Posterior vena cava (tissue), 2 donors: ENCODE data around the gene ERC2. TPM values are rescaled to one million over a fixed set of nuclear protein-coding genes. Genes with fewer than 3 reads are reported as not detected.

Experiments used
- DNase-seq: peaks from one replicate; pipeline ENCODE4 v3.0.0-alpha.2; 2020; ENCODE audit warnings: low spot score
- intact Hi-C, 2 donors: fragments of 100-400 bp; cut with DNase I; formaldehyde crosslinking; loops; one replicate each; pipeline versions ENCODE4 v1.14.1 to v1.14.2; 2022 to 2023
- total RNA-seq, 2 donors: library from RNA; stranded (reverse); fragmentation: NEBNext Ultra II Directional; extraction: Animal tissue kit (Norgen Biotek cat#: 25700); gene quantifications; one replicate each; pipeline ENCODE4 v1.2.1, GENCODE V29; 2021
- donor health status: DM: yes; HTN: yes; CAD: no.
- donor health status: DM: yes; HTN: yes; CAD: no.

ERC2 gene
- total RNA-seq, 2 donors from 2014 or later, result 0.14 TPM

DNA sequence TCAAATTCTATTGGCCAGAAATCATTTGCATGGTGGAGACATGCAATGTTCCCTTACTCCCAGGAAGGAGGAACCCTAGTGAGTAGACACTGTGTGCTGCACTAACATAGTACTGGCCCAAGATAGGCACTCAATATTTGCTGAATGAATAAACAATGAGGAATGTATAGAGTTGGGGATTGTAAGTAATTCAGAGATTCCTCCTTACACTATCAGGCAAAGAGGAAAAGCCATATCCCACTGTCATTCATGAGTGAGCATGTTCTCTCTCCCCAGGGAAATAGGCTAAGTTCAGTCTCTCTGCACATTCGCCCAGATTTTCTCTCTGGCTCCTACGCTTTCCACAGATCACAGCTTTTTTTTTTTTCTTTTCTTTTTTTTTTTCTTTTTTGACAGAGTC lies 826.3 kb downstream of the ERC2 start:
- DNase-seq, result no peak
- intact Hi-C loops, result no loop called here

DNA sequence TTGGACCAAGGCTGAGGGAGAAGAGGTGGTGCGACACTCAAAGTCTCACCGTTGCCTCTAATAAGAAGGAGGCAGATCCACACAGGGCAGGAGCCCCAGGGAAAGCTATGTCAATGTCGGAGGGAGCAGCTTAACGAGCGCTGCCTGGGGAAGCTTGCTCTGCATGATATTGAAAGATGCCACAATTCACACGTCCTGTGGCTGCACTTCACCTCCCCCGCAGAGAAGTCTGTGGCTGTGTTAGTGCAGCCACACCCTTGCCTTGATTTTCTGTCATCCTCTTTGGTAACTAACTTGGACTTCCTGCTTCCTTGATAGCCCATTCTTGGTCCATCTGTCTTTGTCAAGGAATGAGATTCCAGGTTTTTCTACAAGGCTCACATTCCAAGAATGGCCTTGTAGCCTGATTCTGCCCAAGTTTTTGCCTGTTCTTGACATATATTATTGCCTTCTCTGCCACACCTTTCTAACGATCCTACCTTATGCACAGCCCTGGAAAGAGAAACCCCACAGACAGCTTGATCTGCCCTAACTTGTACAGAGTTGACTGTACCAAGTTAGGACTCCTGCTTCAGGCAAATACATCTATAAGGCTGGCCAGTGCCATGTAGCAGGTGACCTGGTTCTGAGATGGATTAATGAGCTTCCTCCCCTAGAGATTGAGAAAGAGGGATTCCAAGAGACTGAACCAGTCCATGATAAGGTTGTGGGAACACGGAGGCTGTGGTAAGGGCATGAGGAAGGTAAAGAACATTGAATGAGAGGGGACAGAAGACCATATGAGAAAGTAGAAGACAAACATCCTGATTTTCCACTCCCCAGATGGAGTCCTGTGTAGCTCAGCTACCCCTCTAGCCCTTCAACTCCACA lies 828.1 kb downstream of the ERC2 start:
- no peak for DNase-seq
- intact Hi-C loops, result no loop called here

DNA sequence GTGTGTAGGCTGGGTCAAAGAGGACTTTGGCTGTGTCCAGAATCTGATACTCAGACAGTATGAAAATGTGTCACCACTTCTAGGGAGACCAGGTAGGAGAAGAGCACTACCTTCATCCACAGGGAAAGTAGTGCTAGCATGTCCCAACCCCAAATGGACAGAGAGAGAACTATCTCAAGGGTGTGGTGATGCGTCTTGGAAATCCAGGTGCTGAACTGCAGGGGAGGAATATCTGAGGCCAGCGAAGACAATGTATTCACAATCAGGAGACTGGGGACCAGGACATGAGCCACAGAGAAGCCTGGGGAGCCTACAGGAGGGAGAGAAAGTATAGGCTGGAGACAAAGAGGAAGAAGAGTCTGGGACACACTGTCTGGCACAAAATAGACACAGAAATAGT lies 829.1 kb downstream of the ERC2 start:
- no peak for DNase-seq
- intact Hi-C loops, result no loop called here

- intact Hi-C loops, result no loop called here
- DNase-seq, result no peak
These were observed 830.2 kb downstream of the ERC2 start for GRCh38 chr3:55637906-55638638.

DNA sequence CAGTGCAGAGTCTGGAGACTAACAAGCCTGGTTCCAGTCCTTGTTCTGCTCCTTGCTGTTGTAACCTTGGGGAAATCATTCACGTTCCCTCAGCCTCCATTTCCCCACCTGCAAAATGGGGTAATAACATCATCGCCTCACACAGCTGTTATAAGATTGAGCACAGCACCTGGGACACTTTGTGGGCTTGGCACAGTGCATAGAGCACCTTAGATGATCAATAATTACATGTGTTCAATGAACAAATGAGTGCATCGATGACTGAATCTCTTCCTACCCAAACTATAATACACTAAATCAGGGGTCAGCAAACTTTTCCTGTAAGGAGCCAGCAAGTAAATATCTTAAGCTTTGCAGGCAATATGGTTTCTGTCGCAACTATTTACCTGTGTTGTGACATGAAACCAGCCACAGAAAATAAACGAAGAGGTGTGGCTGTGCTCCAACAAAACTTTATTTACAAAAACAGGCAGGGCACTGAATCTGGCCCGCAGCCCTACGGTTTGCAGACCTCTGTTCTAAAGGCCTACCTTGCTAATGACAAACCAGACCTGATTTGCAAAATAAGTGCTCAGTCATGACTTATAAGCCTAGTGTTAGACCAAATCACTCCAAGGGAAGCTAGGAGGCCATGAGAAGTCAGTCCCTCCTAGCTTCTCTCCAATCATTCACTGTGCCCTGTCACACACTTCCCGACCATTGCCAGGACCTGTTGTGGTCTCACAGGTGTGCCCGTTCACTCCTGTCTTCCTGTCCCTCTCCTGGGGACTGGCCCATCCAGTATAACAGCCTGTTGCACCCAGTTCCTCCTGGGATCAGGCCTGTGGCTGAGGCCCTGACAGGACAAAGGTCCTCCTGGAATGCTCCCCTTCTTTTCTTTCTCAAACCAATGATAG lies 831.7 kb downstream of the ERC2 start:
- DNase-seq, result no peak
- intact Hi-C loops, result no loop called here

- intact Hi-C loops, result no loop called here
- DNase-seq, result no peak
These were observed 833.9 kb downstream of the ERC2 start for GRCh38 chr3:55634345-55634744.

DNA sequence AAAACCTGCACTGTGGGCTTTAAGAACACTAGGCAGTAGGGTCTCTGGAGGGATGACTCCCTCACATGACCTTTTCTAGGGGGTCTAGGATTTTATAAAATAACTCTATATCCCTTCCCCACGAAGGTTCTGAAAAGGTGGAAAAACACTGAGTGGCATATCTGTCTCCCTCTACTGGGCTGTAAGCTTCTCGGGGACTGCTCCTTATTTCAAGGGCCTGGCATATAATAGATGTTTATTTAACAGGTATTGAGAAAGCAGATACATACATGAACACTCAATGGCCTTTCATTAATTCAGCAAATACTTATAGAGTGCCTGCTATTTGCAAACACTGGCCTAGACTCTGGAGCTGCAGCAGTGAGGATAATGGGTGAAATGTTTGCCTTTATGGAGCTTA lies 834.9 kb downstream of the ERC2 start:
- DNase-seq, result no peak
- intact Hi-C loops, result no loop called here

GRCh38 chr3:55631766-55632331 lies 836.4 kb downstream of the ERC2 start:
- no peak for DNase-seq
- intact Hi-C loops, result no loop called here

DNA sequence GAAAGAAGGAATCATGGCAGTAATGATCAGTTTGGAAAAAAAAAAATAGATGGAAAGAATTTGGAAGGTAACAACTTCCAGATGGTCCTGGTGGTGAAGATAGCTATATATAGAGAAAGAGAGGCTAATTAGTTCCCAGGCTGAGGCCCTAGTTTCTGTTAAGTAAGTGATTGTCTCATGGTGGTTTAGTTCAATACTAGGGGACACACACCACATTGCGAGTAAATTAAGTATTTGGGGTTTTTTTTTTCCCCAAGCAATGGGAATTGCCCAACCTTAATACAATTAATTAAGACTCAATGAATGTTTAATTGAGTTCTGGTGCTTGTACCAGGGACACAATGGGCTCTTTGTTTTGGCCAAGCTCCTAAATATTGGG lies 837.4 kb downstream of the ERC2 start:
- no peak for DNase-seq
- intact Hi-C loops, result no loop called here

- intact Hi-C loops, result no loop called here
- DNase-seq, result no peak
These were observed 837.9 kb downstream of the ERC2 start for GRCh38 chr3:55630280-55630920.

- DNase-seq, result no peak
- intact Hi-C loops, result no loop called here
These were observed 838.8 kb downstream of the ERC2 start for GRCh38 chr3:55629432-55629831.

DNA sequence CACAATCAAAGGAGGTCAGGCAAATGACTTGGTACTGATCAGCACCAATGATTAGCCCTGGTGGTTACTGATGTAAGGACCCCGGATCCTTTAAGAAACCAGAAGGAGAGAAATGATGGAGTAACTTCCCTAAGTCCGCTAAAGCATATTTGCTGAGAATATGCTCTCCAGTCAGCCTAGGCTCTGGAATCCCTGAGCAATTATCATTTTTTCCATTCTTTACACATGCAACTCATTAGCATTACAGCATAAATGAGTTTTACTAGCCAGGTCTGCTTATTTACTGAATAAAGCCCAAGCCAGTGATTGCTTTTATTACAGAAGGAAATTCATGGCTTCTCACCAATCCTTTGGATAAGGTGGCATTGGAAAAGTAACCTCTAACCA lies 842.0 kb downstream of the ERC2 start:
- intact Hi-C loops, result no loop called here
- no peak for DNase-seq

DNA sequence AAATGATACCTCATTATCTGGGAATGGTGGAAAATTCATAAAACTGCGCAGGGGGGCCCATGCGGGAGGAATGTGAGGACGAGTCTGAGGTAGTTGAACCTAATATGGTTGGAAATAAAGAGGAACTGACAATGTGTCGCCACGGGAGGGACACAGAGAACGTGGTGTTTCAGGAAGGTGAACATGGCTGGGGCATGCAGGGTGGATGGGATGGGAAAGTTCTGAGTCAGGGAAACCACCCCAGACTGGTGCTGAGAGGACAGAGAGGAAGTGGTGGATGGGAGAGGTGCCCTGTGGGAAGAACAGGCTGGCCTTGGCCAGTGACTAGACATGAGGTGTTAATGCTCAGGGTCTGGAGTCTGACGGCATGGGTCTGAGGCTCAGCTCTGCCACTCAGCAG lies 844.0 kb downstream of the ERC2 start:
- intact Hi-C loops, result no loop called here
- no peak for DNase-seq

DNA sequence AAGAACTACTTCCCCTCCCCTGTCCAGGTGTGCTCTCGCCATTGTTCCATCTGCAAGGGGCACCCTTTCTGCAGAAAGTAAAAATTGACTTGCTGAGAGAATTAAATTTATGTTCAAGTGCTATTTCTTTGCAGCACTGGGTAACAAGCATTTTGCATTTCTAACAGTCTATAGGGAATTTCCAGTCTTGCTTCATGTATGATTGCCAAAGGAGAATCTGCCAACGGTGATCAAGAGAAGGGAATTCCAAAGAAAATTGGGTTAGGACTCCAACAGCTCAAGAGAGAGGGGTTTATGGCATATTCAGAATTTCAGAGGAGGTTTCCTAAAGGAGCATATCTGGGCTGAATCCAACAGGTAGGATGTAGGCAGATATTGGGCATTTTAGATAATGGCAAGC lies 844.5 kb downstream of the ERC2 start:
- no peak for DNase-seq
- intact Hi-C loops, result no loop called here

DNA sequence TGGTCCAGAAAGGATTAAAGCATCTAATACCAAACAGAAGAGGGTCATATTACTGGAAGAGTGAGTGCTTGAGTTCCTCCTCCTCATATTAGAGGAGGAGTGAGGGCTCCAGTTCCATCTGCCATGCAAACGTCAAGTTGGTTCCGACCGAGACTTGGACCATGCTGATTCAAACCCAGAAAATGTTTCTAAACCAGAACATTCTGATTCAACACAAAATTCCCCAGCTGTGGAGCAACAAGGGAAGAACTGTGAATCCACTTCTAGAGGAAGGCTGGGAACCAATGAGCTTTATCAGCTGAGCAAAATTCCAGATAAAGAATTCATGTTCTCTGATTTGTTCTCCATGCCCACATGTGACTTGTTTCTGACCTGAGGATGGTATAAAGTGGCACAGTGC lies 845.5 kb downstream of the ERC2 start:
- DNase-seq, result no peak
- intact Hi-C loops, result no loop called here

- no peak for DNase-seq
- intact Hi-C loops, result no loop called here
These were observed 846.2 kb downstream of the ERC2 start for GRCh38 chr3:55622116-55622515.

DNA sequence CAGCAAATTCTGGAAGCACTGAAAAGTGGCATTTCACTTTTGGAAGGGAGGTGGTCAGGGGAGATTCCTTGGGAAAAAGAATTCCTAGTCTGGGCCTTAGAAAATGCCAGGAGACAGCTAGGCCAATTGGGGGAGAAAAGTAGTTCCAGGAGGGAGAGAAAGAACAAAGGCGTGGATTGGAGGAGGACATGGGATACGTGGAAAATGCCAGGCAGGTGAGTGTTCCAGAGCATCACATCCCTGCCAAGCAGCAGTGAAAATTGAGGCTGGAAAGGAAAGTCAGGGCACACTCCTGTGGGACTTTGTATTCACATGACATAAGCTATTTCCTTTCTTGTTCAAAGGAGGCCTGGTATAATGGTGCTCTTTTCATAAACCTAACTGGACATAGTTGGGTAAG lies 846.6 kb downstream of the ERC2 start:
- intact Hi-C loops, result no loop called here
- DNase-seq, result no peak

- DNase-seq, result no peak
- intact Hi-C loops, result no loop called here
These were observed 847.2 kb downstream of the ERC2 start for GRCh38 chr3:55621026-55621422.

DNA sequence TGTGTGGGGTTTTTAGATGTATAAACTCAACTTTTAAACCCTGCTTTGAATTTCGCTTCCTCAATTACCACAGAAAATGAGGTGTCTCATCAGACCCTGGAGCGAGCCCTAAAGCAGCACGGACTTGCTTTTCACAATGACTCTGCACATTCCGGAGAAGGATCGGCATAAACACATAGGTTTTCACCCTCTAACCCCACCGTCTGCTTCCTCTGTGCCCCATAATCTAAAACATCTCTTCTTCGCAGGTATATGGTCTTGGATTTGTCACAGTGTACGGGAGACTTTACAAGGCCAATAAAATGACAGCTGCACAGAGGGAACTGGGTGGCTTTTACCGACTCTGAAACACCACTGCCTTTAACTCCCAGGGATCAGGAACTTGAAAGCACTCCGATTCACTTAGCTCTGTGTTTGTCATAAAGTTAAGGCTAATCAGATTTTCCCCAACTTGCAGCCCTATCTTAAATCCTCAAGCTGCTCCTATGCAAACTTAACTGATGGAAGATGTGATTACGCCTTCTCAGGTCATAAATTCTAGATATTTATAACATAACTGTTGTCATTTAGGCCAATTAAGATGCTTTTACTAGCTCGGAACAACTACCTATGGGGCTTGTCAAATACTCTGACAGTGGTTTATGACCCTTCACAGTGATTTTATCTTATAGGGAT lies 847.8 kb downstream of the ERC2 start:
- intact Hi-C loops, result no loop called here
- DNase-seq, result no peak
